Glomerular visceral epithelial cell (primary cell): ENCODE results near the gene LHX4.
A peak's percentile ranks its signal among the peaks of the same experiment; 100 is the strongest.

Source experiments
- DNase-seq: peaks from one replicate; pipeline ENCODE4 v3.0.0-alpha.2; 2016; ENCODE audit errors: extremely low spot score

Gene LHX4

GRCh38 chr1:180299479-180300221, 69.6 kb downstream of the LHX4 start:
- DNase-seq, result no peak

GRCh38 chr1:180301135-180301742, 71.2 kb downstream of the LHX4 start:
- DNase-seq, result peak; percentile 7

- DNase-seq, result peak; percentile 67
Observed at GRCh38 chr1:180309338-180309737, 79.3 kb downstream of the LHX4 start.

DNA sequence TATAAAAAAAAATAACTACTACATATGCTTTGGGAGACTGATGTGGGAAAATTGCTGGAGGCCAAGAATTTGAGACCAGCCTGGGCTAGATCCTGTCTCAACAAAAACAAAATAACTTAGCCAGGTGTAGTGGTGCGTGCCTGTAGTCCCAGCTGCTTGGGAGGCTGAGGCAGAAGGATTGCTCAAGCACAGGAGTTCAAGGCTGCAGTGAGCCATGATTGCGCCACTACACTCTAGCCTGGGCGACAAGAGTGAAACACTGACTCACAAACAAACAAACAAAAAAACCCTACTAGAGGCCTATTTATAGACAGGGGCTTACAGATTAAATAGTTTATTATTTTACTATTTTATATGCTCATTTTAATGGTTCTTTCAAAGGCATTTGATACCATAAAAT, 80.0 kb downstream of the LHX4 start:
- peak; percentile 19 for DNase-seq

GRCh38 chr1:180311011-180311730, 81.1 kb downstream of the LHX4 start:
- peak; percentile 15 for DNase-seq

GRCh38 chr1:180312926-180313325, 82.9 kb downstream of the LHX4 start:
- no peak for DNase-seq

GRCh38 chr1:180327089-180327488, 97.0 kb downstream of the LHX4 start:
- no peak for DNase-seq
